Right renal pelvis (tissue), 4 donors: ENCODE measurements around the gene ANGEL2. TPM values are rescaled to one million over a fixed set of nuclear protein-coding genes. Genes with fewer than 3 reads are reported as not detected.
"Not testable (repeated sequence)": the region's sequence is repeated elsewhere in the genome, so short reads cannot be mapped to it uniquely, and the experiment has no call there.

ENCODE experiments used
- DNase-seq, 4 donors: peaks; one replicate each; pipeline ENCODE4 v3.0.0-alpha.2; 2013; ENCODE audit warnings: low read depth in 4 of 4, low spot score in 3 of 4, missing footprints in 1 of 4
- polyA plus RNA-seq, 4 donors: library from polyadenylated mRNA; unstranded; fragments of 120-200 nt; gene quantifications; one replicate each; pipeline ENCODE4 v1.2.1, GENCODE V29; 2013; ENCODE audit not compliant: insufficient read length in 4 of 4

Gene ANGEL2, protein sequence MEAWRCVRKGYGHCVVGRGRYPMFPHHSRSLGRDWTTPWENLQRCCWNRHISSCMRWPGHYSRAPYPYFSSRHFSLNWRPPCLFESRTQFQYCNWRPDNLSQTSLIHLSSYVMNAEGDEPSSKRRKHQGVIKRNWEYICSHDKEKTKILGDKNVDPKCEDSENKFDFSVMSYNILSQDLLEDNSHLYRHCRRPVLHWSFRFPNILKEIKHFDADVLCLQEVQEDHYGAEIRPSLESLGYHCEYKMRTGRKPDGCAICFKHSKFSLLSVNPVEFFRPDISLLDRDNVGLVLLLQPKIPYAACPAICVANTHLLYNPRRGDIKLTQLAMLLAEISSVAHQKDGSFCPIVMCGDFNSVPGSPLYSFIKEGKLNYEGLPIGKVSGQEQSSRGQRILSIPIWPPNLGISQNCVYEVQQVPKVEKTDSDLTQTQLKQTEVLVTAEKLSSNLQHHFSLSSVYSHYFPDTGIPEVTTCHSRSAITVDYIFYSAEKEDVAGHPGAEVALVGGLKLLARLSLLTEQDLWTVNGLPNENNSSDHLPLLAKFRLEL
- 10 to 100 TPM; 32.1 to 39.9 (median 36.4) TPM for polyA plus RNA-seq

DNA sequence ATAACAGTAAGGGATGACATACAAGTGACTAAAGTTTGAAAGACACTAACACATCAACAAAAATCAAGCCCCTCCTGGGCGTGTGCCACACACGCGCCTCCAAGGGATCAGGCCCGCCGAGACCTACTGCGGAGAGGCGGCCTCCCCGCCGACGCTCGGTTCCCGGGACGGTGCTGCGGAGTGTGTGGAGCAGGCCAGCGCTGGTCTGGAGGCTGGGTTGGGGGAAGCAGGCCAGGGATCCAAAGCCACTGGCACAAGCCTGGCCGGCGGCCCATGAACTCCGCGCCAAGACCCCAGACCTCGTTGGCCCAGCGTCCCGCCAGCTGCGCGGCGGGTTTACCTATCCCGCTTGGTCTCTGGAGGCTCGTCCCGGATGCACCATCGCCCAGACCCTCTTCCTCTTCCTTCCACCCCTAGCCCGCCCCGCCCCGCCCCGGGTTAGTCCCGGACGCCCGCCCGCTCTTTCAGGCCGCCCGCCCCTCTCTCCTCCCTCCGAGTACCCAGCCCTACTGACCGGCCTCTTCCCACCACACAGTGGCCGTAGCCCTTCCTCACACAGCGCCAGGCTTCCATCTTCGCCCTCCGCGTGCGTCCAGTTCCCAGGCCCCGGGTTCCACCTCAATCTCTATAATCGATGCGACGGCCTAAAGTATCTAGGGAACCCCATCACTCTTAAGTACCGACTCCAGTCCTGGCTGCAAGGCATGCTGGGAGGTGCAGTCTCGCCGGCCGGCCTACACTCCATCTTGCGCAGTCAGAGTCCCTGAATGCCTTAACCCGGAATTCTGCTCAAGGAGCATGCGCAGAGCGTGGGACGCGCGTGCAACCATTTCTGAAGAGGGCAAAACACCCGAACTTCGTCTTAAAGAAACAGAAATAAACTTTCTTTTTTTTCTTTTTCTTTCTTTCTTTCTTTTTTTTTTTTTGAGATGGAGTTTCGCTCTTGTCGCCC, at the start of gene ANGEL2:
Gene ANGEL2 (minus strand): TSS at position 769 of the 952 bp plus-strand sequence. CDS start 196 bp downstream, at position 573.
- DNase-seq, result peak; percentile 96 to 97 (median 97)

DNA sequence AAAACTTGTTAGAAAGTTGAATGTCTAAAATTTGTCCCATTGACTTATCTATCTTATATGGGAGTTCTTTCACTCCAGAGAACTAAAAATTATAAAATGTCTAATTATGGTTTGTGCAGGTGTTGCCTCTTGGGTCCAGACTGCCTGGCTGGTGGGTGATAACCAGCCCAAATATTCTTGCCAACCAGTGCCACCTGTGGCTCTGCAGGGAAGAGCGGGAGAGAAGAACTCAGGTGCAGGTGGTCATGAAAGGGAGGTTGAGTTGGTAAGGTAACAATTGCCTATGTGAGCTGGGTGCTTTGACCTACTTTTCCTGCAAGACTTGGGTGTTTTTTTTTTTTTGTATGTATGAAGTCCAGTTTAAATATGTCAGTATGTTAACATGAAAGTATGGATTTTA, 45.6 kb upstream of the ANGEL2 start:
- no peak for DNase-seq

DNA sequence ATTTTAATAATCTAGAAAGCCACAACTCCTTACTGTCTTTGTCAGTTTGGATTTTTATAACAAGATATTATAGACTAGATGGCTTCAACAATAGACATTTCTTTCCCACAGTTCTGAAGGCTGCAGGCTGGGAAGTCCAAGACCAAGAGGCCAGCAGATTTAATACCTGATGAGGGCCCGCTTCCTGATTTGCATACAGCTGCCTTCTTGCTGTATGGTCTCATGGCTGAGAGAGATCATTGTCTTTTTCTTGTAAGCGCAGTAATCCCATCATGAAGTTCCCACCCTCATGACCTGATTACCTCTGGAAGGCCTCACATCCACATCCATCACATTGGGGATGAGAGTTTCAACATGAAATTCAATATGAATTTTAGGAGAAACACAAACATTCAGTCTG, 45.2 kb upstream of the ANGEL2 start:
- DNase-seq, result no peak

DNA sequence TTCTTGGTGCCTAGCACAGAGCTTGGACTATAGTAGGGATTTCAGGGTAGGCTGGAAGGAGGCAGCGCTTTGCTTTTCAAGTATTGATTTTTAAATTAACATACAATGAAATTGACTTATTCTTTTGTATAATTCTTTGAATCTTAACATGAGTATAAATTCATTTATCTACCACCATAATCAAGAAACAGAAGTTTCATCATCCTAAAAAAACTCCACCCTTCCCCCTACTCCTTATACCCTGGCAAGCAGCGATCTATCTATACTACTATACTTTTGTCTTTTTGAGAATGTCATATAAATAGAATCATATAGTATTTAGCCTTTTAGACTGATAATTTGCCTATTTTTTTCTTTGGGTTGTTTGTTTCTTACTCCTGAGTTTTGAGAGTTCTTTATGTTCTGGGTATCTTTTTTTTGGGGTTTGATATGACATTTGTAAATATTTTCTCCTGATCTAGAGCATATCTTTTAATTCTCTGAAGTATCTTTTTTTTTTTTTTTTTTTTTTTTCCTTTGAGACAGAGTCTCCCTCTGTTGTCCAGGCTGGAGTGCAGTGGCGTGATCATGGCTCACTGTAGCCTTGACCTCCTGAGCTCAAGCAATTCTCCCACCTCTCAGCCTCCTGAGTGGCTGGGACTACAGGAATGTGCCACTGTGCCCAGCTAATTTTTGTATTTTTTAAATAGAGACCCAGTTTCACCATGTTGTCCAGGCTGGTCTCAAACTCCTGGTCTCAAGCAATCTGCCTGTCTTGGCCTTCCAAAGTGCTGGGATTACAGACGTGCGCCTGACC, 41.8 kb upstream of the ANGEL2 start:
- DNase-seq, result no peak

DNA sequence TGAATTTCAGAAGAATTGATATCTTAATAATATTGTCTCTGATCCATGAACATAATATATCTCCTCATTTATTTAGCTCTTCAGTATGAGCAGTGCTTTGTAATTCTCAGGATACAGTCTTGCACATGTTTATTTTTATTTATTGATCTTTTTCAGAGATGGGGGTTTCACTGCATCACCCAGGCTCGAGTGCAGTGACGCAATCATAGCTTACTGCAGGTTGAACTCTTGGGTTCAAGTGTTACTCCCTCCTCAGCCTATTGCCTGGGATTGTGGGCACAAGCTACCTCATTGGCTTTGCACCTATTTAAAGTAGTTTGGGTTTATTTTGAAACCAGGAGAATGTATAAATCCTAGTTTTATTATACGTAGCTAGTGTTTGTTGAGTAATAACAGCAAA, 40.1 kb upstream of the ANGEL2 start:
- no peak for DNase-seq

DNA sequence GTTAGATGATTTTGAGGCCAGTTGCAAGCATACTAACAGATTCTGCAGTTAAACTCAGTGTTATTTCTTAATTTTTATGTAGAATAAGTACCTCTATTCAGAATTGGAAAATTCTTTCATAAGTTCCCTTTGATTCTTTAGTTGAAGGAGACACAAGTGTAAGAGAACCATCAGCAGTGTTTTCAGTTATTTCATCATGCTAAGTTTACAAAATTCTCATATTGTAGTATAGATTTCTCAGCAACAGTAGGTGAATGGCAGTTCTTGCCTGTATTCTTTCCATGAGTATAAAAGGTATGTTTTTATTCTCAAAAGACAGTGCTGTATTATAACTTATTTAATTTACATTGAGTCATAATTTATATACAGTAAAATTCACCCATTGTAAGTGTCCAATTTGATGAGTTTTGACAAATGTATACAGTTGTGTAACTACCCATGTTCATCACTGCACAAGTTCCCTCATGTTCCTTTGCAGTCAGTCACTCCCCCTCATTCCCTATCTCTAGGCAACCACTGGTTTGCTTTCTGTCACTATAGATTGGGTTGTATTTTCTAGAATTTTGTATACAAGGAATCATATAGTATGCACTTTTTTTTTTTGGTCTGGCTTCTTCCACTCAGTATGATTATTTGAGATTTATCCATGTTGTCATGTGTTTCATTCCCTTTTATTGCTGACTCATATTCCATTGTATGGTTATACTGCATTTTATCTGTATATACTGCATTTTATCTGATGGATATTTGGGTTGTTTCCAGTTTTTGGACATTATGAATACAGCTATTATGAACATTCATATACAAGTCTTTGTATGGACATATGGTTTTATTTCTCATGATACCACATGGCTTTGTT, 39.3 kb upstream of the ANGEL2 start:
- DNase-seq, result no peak

DNA sequence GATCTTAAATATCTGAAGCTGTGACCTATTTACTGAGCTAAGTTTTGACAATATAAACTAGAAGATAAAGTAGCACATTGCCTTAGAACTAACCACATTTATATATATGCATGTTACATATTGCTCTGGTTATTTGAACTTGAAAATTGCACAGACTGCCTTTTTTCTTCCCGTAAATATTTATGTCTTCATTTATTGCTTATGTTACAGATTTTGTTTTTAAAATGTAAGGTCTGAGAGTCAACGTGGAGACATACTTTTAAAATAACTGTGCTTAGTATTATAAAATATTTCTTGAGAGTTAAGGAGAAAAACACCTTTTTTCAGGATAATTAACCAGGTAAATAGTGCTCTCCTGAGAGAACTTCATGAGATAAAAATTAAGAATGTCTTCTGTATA, 38.5 kb upstream of the ANGEL2 start:
- DNase-seq, result no peak

DNA sequence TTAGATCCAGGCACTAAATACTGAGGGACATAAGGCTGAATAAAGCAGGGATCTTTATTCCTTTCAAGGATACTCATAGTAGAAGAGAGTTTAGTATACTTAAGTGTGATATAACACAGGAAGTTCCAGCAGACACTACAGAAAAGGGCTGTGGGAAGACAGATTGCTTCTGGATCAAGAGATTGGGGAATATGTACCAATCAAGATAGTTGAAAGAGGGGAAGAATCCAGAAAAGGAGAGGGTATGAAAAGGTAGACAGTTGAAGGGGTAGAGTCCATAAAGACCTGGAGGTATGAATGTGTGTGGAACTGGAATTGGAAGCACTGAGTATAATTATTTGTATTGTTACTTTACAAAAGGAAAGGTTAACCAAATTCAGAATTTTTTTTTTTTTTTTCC, 37.8 kb upstream of the ANGEL2 start:
- no peak for DNase-seq

DNA sequence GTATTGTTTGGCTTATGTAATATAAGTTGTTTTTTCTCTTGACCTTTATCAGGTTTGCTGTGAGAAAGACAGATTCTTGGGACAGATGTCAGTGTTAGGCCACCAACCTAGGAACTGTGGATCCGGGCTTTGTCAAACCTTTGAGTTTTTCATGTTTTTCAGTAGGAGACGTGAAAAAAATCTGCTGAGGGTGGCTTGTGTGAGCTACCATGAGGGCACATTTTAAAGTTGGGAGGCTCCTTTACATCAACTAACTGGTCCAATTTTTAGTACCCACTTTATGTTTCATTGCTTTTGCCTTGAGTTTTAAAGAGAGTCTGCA, 36.2 kb upstream of the ANGEL2 start:
- DNase-seq, result no peak

DNA sequence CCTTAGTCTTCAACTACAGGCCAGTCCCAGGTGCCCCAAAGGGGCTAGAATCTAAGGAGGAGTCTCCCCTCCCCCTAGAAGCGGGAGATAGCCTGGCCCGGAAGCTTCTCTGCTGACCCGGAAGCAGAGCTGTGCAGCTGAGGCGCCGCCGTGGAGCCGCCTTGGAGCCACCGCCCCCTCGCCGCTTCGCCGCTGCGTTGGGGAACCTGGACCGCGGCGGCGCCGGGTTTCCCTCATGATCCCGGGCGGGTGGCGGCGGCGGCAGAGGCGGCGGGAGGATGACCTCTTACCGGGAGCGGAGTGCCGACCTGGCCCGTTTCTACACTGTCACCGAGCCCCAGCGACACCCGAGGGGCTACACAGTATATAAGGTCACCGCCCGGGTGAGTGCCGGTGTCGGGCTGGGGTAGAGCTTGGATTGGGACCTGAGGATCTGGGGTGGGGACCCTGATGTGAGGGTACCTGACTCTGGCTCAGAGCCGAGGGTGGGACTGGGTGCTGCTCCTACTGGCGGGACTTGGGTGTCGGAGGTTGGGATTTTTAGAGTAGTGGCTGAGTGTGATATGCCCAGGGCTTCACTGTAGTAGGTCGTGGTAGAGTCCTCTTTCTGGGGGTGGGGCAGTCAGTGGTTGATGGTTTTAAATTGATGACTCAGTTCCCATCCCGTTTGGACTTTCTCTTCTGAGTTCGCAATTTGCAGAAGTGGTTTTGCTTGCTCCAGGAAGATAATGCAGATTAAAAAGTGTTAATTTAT, 35.6 kb upstream of the ANGEL2 start, which contains the start of gene RPS6KC1:
Gene RPS6KC1 (plus strand): TSS at position 115 of the 754 bp plus-strand sequence. CDS start 164 bp downstream, at position 279.
- DNase-seq, result peak; percentile 54 to 71 (median 59)

DNA sequence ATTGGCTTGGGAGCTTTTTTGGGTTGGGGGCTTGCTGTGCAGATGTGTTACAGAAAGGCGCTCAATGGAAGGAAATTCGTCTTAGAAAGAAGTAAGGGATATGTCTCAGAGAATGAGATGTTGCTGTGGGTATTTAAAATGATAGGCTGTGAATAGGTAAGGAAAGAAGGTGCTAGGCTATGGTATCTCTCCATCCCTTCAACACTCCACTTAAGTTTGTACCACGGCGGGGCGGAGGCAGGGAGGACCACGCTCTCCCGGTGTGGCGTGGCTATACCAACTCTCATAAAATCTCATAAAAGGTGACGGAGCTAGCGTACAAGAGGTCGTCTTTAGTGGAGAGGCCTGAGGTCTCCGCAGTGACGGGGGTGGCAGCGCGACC, 35.1 kb upstream of the ANGEL2 start:
- DNase-seq, result no peak

DNA sequence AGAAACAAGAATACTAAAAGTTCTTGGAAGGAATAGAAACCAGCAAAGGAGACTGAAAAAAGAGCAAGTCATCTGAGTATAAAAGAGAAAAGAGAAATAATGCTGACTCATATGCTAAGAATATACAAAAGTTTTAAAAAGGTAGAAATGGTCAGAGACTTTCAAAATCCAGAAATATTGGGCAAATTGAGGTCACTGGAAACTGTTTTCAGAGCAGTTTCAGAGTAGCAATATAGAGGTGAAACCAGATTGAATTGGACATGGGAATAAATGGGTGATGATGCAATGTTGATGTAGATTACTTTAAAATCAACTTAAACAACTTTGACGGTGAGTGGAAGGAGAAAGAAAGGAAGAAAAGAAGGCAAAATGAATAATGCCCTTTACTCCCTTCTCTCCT, 33.6 kb upstream of the ANGEL2 start:
- no peak for DNase-seq

DNA sequence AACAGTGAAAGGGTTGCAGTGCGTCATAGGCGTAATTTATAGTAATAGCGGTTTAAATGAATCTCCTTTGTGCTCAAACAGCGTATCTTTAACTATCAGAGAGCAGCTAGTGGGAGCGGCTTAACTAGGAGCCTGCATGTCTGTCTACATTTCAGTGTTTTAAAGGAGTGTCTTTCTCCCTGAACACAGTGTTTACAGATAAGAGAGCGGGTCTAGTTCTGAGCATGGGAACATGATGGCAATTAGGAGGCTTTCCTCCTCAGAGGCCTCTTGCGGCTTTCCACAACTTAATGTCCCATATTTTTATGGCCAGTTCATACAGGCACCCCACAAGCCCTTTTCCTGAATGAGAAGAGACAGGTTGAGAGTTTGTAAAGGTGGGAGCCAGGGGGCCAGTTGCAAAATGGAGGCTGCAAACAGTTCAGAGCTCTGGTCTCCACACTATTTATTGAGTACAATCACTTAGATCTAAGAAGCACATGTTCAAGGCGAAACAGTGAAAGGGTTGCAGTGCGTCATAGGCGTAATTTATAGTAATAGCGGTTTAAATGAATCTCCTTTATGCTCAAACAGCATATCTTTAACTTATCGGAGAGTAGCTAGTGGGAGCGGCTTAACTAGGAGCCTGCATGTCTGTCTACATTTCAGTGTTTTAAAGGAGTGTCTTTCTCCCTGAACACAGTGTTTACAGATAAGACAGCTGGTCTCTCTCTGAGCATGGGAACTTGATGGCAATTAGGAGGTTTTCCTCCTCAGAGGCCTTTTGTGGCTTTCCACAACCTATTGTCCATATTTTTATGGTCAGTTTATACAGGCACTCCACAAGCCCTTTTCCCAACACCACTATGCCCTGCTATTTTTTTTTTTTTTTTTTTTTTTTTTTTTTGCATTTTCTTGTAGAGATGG, 29.9 kb upstream of the ANGEL2 start:
- DNase-seq, result not testable (repeated sequence)

DNA sequence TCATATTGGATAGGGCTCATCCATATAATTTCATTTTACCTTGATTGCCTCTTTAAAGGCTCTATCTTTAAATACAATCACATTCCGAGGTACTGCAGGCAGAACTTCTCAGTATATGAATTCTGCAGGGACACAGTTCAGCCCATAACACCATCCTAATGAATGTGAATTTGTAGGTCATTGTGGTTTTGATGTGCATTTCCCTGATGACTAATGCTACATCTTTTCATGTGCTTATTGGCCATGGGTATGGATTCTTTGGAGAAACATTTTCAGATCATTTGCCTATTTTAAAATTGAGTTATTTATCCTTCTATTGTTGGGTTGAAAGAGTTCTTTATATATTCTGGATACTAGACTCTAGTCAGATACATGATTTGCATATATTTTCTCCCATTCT, 25.8 kb upstream of the ANGEL2 start:
- no peak for DNase-seq

DNA sequence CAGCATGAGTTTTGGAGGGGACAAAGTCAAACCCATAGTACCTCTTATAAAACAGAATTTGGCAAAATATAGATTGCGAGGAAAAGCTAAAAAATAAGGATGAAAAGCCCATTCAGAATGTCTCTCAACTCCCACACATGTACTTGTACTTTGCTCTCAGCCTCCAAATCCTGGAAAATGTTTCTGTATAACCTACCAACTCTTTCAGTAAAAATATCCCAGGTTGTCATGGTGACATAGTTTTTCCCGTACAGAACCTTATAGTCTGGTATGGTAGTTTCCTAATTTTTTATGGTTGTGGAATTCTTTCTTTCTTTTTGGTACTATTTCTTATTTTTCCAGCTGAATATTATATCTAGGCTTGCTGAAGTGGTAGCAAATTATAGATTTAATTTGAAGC, 19.9 kb upstream of the ANGEL2 start:
- DNase-seq, result no peak

DNA sequence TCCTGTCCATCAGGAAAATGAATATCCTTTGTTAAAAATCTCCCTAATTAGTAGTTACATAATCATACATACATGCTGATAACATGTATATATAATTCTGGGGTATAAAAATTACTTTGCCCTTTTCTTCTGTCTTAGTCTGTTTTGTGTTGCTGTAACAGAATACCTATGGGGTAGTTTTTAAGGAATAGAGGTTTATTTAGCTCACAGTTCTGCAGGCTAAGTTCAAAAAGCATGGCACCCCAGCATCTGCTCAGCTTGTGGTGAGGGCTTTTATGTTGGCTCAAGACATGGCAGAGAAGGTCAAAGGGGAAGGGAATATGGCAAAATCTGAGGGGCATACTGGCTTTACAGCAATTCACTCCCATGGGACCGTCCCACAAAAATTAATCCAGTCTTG, 19.0 kb upstream of the ANGEL2 start:
- no peak for DNase-seq

DNA sequence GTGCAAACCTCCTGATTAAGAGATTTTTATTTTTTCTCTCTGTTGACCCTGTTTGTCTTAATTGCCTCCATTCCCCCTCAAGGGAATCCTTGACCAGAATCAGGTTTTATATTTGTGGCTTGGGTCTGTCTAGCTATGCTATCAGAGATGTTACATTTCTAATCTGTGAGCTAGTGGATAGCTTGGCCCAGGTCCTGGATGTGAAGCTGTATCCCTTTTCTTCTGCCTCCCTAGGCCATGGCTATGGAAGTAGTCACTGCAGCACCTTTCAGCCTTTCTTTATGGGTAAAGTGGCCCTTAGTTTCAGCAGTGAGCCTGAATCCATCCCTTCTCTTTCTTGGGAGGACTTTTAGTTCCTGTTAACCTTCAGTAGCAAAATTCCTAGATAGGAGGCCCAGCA, 17.0 kb upstream of the ANGEL2 start:
- no peak for DNase-seq

DNA sequence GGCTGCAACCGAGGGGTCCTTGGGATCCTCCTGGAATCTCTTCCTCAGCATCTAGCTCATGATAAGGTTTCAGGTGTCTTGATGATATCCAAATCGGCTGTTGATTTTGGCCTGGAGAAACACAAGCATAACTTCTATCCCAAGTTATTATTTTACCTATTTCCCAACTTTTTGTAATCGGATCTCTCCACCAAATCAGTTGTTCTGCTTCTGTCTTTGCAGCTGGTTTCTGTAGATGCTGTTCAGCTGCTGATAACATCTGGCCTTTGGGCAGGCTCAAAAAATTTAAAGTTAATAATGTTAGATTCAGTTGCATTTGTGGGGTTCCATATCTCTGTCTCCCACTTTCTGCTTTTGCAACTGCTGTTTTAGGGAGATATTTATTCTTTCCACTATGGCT, 11.4 kb upstream of the ANGEL2 start:
- not testable (repeated sequence) for DNase-seq
